HPDE6-E6E7 (cell line): ENCODE data around the gene FOSB.
"Not testable (repeated sequence)": the region's sequence is repeated elsewhere in the genome, so short reads cannot be mapped to it uniquely, and the experiment has no call there.

Source experiments
- DNase-seq: peaks from one replicate; pipeline ENCODE4 v3.0.0; 2011; ENCODE audit warnings: missing footprints; ENCODE audit errors: extremely low spot score

The FOSB gene

GRCh38 chr19:45467456-45468158 lies at the start of gene FOSB:
Gene FOSB, plus strand, starts transcription at chr19:45467996. Its CDS starts 591 bp downstream, at chr19:45468587.
- DNase-seq: peak; percentile 83

GRCh38 chr19:45418802-45419201 lies 49.0 kb upstream of the FOSB start:
- no peak for DNase-seq

GRCh38 chr19:45419396-45419795 lies 48.4 kb upstream of the FOSB start:
- no peak for DNase-seq

GRCh38 chr19:45419895-45420294 lies 47.9 kb upstream of the FOSB start:
- no peak for DNase-seq

- DNase-seq: no peak
These were observed 47.4 kb upstream of the FOSB start for GRCh38 chr19:45420356-45420755.

- no peak for DNase-seq
These were observed 46.9 kb upstream of the FOSB start for GRCh38 chr19:45420871-45421270.

- no peak for DNase-seq
These were observed 45.8 kb upstream of the FOSB start for GRCh38 chr19:45421947-45422498.

GRCh38 chr19:45423033-45423588 lies 44.7 kb upstream of the FOSB start:
- no peak for DNase-seq

GRCh38 chr19:45423589-45424190 lies 44.1 kb upstream of the FOSB start, which contains the start of gene ERCC1:
Gene ERCC1, minus strand, starts transcription at chr19:45423917. Its CDS starts 543 bp downstream, at chr19:45423374.
- DNase-seq: peak; percentile 97

GRCh38 chr19:45424191-45425058 lies 43.4 kb upstream of the FOSB start:
- DNase-seq: peak; percentile 88

- DNase-seq: no peak
These were observed 39.2 kb upstream of the FOSB start for GRCh38 chr19:45428384-45429231.

GRCh38 chr19:45429896-45430295 lies 37.9 kb upstream of the FOSB start:
- DNase-seq: not testable (repeated sequence)

GRCh38 chr19:45431008-45431407 lies 36.8 kb upstream of the FOSB start:
- DNase-seq: not testable (repeated sequence)

GRCh38 chr19:45432543-45432942 lies 35.3 kb upstream of the FOSB start:
- DNase-seq: not testable (repeated sequence)

- DNase-seq: no peak
These were observed 30.5 kb upstream of the FOSB start for GRCh38 chr19:45437328-45437727.

- no peak for DNase-seq
These were observed 28.6 kb upstream of the FOSB start for GRCh38 chr19:45439190-45439568.

- DNase-seq: no peak
These were observed 28.1 kb upstream of the FOSB start for GRCh38 chr19:45439569-45440258.

- DNase-seq: no peak
These were observed 27.5 kb upstream of the FOSB start for GRCh38 chr19:45440259-45440638.

- DNase-seq: no peak
These were observed 26.7 kb upstream of the FOSB start for GRCh38 chr19:45440873-45441654.

- DNase-seq: no peak
These were observed 25.4 kb upstream of the FOSB start for GRCh38 chr19:45442408-45442777.
